Right lobe of liver (tissue), 6 donors: ENCODE measurements around the gene MICU1. TPM values are rescaled to one million over a fixed set of nuclear protein-coding genes. Genes with fewer than 3 reads are reported as not detected.

Experiments
- ATAC-seq, 4 donors: fragments of 200-7000 bp; cut with Tn5 transposase; one replicate each; pipeline ENCODE4 v1.9.1; 2020; ENCODE audit warnings: mild to moderate bottlenecking in 4 of 4, moderate library complexity in 4 of 4
- DNase-seq, 3 donors: peaks; one replicate each; pipeline ENCODE4 v3.0.0-alpha.2; 2020
- H3K27ac ChIP-seq, 3 donors: fragments of 200-600 bp; one replicate each; pipeline ENCODE4 v1.8.0; 2022
- H3K27me3 ChIP-seq, 2 donors: fragments of 200-600 bp; one replicate each; pipeline ENCODE4 v1.8.0; 2022
- H3K36me3 ChIP-seq, 4 donors: fragments of 200-600 bp; sonication (generic) in 1 of 4; one replicate each; pipeline versions ENCODE4 v1.5.1 to v1.8.0; 2017 to 2022; ENCODE audit warnings: control low read depth in 1 of 4
- H3K4me1 ChIP-seq, 4 donors: fragments of 200-600 bp; sonication (generic) in 1 of 4; one replicate each; pipeline versions ENCODE4 v1.5.1 to v1.8.0; 2017 to 2022; ENCODE audit warnings: control low read depth in 1 of 4
- H3K4me3 ChIP-seq, 3 donors: fragments of 200-600 bp; one replicate each; pipeline ENCODE4 v1.8.0; 2022
- H3K9me3 ChIP-seq, 4 donors: fragments of 200-600 bp; sonication (generic) in 1 of 4; one replicate each; pipeline versions ENCODE4 v1.5.1 to v1.8.0; 2017 to 2022; ENCODE audit warnings: control low read depth in 1 of 4
- CTCF ChIP-seq, 4 donors: fragments of 200-600 bp in 3 of 4; fragments of 450-650 bp in 1 of 4; IDR thresholded peaks; one replicate each; pipeline versions ENCODE4 v1.5.1 to v1.8.0; 2016 to 2022; ENCODE audit warnings: antibody characterized with exemption in 4 of 4, mild to moderate bottlenecking in 2 of 4
- POLR2A ChIP-seq: fragments of 450-650 bp; IDR thresholded peaks from one replicate; pipeline ENCODE4 v1.6.1; 2017; ENCODE audit warnings: antibody characterized with exemption, mild to moderate bottlenecking
- WGBS: methylation state at CpG from one replicate; pipeline ENCODE4 v1.1.6; 2018; ENCODE audit warnings: low coverage, low lambda C conversion rate; ENCODE audit not compliant: insufficient coverage; ENCODE audit errors: missing lambda C conversion rate; 5-methylcytosine and 5-hydroxymethylcytosine counted together
- intact Hi-C, 2 donors: fragments of 100-400 bp; cut with DNase I; formaldehyde crosslinking; loops; one replicate each; pipeline versions ENCODE4 v1.11.2 to v1.14.1; 2022
- total RNA-seq, 6 experiments: library from RNA; depleted of rRNA in 2 of 6; stranded (reverse); fragments of >200 nt in 2 of 6; fragmentation: NEBNext Ultra II Directional in 3 of 6; extraction: Animal tissue kit (Norgen Biotek cat#: 25700) in 3 of 6; gene quantifications; one replicate each; pipeline versions ENCODE4 v1.1.0 to v1.2.4, GENCODE V29; 2016 to 2023
- donor health status: DM: no; HTN: yes; CAD: no.
- donor health status: DM: no; HTN: no; CAD: no.
- donor health status: DM: no; HTN: no; CAD: no.
- donor health status: DM: no; HTN: yes; CAD: no.
- donor health status: DM: no; HTN: yes; CAD: no.

Gene MICU1
- total RNA-seq, 6 experiments from 2014 or later = 25.3 to 55.3 (median 38.2) TPM

DNA sequence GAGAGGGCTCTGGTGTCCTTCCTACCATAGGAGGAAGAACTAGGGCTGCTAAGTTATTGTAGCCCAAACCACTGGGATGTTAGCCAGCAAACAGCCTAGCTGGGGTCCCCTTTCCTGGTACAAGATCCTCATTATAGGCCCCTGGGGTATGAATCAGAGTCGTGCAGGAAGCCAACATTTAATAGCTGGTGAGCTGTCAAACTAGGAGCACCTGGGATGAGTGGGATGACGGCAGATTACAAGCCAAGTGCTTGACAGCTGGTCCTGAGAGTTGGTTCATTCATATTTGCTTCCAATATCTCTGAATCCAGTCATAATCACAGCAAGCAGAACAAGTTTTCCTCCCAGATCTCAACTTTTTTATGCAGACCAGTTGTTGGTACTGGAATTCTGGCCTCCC lies 246.1 kb downstream of the MICU1 start:
- no peak overlapping the region for H3K4me3 ChIP-seq
- intact Hi-C loops = no loop called here
- DNase-seq = peak in 1 of 3 donors; percentile 23
- no peaks in the 10 kb centered on the region for H3K27me3 ChIP-seq
- H3K36me3 ChIP-seq = peaks cover 0 to 25% (median 0%) of the 10 kb centered on the region in 4 donors
- no peak for ATAC-seq
- 80% methylated on average over 1 of the region's 2 CpGs for WGBS
- no peaks in the 10 kb centered on the region for H3K4me1 ChIP-seq
- H3K27ac ChIP-seq = no peak overlapping the region
- H3K9me3 ChIP-seq = no peaks in the 10 kb centered on the region
- TF ChIP-seq CTCF (IDR thresholded peaks at IDR 0.05) (no peak), POLR2A (no peak)

GRCh38 chr10:72379062-72379461 lies 246.8 kb downstream of the MICU1 start:
- Histone ChIP-seq H3K9me3 (no peaks in the 10 kb centered on the region), H3K4me1 (no peaks in the 10 kb centered on the region), H3K27ac (no peak overlapping the region), H3K36me3 (peaks cover 0 to 32% (median 0%) of the 10 kb centered on the region in 4 donors), H3K27me3 (no peaks in the 10 kb centered on the region), H3K4me3 (no peak overlapping the region)
- 93% methylated on average over 2 of the region's 2 CpGs for WGBS
- ATAC-seq = no peak
- TF ChIP-seq POLR2A (no peak), CTCF (IDR thresholded peaks at IDR 0.05) (no peak)
- intact Hi-C loops = no loop called here
- DNase-seq = no peak

DNA sequence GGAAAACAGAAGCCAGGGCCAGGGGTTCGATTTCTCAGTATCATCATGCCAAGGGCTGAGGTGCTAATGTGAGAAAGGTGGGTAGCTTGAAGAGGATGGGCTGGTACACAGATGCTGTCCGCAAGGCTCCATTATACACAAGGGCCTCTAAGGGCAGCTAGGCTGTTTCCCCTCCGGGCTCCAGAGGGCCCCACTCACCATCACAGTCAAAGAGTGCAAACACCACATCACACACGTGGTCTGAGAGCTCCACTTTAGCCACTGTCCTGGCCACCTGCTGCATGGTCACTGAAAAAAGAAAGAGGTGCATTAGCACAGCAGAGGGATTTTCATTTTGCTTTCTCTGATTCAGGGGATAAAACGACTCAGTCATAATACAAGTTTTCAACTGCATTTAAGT lies 250.3 kb downstream of the MICU1 start:
- DNase-seq (no peak), ATAC-seq (peak; percentile 34 to 53 (median 48))
- 82% methylated on average over 4 of the region's 5 CpGs for WGBS
- Histone ChIP-seq H3K9me3 (no peaks in the 10 kb centered on the region), H3K4me1 (no peaks in the 10 kb centered on the region), H3K36me3 (peaks cover 0 to 45% (median 9%) of the 10 kb centered on the region in 4 donors), H3K4me3 (no peak overlapping the region), H3K27ac (no peak overlapping the region), H3K27me3 (no peaks in the 10 kb centered on the region)
- intact Hi-C loops = no loop called here
- TF ChIP-seq POLR2A = no peak
- TF ChIP-seq CTCF (IDR thresholded peaks at IDR 0.05) = no peak

DNA sequence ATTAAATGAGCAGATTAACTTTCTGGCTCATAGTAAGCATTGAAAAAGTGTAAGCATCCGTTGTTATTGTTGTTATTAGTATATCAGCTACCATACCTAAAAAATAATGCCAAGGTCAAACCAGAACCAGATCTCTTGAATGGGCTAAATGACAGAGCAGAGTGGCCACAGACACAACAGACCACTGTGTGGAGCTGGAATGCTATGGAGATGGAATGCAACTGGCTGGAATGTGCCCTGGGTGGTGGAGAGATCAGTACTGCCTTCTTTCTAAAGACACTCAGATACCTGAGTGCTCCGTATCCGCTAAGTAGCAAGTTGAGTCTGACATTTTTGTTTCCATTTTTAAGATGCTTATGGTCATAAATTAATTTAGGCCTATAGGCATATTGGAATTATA lies 250.7 kb downstream of the MICU1 start:
- intact Hi-C loops = no loop called here
- DNase-seq (no peak), ATAC-seq (no peak)
- H3K9me3 ChIP-seq = no peaks in the 10 kb centered on the region
- H3K4me3 ChIP-seq = no peak overlapping the region
- 92% methylated on average over 3 of the region's 3 CpGs for WGBS
- no peaks in the 10 kb centered on the region for H3K27me3 ChIP-seq
- peaks cover 0 to 45% (median 9%) of the 10 kb centered on the region in 4 donors for H3K36me3 ChIP-seq
- no peaks in the 10 kb centered on the region for H3K4me1 ChIP-seq
- TF ChIP-seq POLR2A (no peak), CTCF (IDR thresholded peaks at IDR 0.05) (no peak)
- H3K27ac ChIP-seq = no peak overlapping the region

- Histone ChIP-seq H3K4me1 (no peaks in the 10 kb centered on the region), H3K9me3 (no peaks in the 10 kb centered on the region), H3K27ac (no peak overlapping the region), H3K4me3 (no peak overlapping the region), H3K27me3 (no peaks in the 10 kb centered on the region), H3K36me3 (peaks cover 0 to 59% (median 23%) of the 10 kb centered on the region in 4 donors)
- no peak for DNase-seq
- no peak for TF ChIP-seq POLR2A
- TF ChIP-seq CTCF (IDR thresholded peaks at IDR 0.05) = no peak
- ATAC-seq = peak in 2 of 4 donors; percentile 29 to 40
- intact Hi-C loops = no loop called here
Observed at GRCh38 chr10:72370201-72370722, 255.6 kb downstream of the MICU1 start.
